HG03139 (cell line): Measurements from ENCODE around the gene TUBA4B.

Experiments used
- ATAC-seq: cut with Tn5 transposase; IDR thresholded peaks from one replicate; pipeline ENCODE4 v1.9.1; 2021; ENCODE audit not compliant: unreplicated experiment

Gene TUBA4B

DNA sequence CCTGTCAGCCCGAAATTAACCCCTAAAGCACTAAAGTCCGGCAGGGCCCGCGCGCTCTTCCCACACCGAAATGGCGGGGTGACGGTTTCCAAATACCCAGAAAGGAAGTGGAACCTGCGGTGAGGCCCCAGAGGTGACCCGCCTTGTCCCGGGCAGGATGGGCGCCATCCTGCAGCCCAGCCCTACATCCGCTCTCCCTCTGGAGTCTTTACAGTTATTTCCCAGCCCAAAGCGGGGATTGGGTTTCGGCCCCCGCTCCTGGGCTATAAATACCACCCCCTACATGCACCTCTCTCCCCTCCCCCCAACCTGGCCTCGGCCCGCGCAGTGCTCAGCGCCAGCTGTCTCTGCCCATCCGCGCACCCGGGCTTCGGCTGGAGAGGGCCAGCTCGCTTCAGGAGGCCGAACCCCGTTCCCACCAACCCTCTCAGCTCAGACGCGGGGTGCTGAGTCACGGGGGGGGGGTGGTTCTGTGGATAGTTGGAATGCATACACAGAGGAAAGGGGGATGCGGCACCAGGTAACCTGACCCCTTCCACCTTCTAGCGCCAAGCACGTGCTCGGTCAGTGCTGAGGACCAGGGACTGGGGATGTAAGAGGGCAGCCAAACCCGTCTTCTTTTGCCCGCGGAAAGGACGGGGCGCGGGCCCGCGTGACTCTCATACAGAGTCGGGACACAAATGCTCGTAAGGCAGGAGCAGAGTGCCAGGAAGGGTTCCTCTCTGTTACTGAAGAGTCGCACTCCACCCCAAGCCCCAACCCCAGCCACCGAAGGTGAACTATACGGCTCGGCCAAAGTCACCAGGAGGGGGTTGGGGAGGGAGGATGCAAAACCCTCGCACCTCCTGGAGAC, at the start of gene TUBA4B:
Gene TUBA4B, plus strand, starts transcription at position 344 of the 853 bp plus-strand sequence. Its CDS starts 165 bp downstream, at position 509.
- ATAC-seq = peak; percentile 5

DNA sequence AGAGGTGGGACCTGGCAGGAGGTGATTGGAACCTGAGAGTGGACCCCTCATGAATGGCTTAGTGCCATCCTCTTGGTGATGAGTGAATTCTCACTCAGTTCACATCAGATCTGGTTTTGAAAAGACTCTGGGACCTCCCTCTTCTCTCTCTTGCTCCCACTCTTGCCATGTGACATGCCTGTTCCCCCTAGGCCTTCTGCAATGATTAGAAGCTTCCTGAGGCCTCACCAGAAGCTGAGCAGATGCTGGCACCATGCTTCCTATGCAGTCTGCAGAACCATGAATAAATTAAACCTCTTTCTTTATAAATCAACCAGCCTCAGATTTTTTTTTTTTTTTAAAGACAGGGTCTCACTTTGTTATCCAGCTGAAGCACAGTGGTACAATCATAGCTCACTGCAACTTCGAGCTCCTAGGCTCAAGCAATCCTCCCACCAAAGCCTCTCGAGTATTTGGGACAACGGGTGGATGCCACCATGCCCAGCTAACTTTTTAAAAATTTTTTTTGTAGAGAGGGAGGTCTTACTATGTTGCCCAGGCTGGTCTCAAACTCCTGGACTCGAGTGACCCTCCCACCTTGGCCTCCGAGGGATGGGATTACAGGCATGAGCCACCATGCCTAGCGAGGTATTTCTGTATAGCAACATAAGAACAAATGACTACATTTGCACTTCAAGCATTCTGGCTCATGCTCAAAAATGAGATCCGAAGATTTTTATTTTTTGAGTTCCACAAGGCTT, 48.4 kb upstream of the TUBA4B start:
- ATAC-seq = no peak

DNA sequence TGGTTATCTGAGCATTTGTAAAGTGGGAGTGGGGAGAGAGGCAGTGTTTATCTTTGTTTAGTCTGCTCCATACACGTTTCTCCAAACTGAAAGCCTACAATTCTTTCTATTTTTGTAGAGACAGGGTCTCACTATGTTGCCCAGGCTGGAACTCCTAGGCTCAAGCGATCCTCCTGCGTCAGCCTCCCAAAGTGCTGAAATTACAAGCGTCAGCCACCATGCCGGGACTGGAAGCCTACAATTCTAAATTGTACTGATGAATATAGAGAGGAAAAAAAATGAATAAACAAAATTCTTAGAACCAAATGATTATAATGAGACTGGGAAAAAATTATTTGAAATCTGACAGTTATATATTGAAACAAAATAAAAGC, 47.9 kb upstream of the TUBA4B start:
- no peak for ATAC-seq

DNA sequence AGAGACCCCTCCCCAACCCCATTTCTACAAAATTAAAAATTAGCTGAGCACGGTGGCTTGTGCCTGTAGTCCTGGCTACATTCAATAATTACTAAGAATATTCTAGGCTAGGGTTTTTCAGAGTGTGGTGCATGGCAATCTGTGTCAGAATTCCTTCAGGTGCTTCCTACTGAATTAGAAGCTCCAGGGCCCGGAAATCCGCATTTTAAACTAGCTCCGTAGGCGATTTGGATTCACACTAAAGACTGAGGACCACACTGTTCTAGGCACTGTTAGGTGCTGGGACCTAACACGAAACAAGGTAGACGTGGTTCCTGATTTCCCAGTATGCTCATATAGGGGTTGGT, 47.1 kb upstream of the TUBA4B start:
- ATAC-seq = no peak

DNA sequence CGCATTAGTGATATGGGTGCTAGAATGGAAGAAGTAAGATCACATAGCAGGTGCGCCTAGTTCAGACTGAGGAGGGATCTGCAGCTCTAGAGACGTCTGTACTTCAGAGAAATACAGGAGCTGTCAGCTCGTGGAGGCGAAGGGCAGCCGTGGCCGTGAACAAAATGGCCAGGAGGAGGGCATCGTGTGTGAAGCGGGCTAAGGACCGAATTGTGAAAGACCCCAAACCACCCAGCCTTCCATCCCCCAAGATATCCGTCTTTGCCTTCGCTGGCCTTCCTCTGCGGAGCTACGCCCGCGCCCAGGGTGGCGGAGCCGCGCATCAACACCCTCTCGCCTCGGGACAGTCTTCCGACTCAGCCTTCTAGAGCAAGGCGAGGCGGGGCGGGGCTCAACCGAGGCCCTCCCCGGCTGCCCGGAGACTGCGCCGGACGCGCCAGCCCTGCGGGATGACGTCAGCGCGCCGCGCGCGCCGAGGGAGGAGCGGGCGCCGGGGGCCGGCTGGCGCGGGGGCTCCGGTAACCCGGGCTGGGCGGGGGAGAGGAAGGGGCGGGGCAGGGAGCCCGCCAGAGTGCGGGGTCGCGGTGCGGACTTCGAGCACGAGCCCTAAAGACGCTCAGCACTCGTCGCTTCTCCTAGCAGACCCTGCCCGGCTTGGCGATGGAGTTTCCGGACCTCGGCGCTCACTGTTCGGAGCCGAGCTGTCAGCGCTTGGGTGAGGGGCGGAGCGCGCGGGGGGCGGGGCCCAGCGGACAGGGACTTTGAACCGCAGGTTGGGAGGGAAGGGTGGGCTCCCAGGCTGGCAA, 46.5 kb upstream of the TUBA4B start, which contains the start of gene ZFAND2B:
Gene ZFAND2B, plus strand, starts transcription at position 455 of the 806 bp plus-strand sequence. Its CDS starts 206 bp downstream, at position 661.
- peak; percentile 98 for ATAC-seq

DNA sequence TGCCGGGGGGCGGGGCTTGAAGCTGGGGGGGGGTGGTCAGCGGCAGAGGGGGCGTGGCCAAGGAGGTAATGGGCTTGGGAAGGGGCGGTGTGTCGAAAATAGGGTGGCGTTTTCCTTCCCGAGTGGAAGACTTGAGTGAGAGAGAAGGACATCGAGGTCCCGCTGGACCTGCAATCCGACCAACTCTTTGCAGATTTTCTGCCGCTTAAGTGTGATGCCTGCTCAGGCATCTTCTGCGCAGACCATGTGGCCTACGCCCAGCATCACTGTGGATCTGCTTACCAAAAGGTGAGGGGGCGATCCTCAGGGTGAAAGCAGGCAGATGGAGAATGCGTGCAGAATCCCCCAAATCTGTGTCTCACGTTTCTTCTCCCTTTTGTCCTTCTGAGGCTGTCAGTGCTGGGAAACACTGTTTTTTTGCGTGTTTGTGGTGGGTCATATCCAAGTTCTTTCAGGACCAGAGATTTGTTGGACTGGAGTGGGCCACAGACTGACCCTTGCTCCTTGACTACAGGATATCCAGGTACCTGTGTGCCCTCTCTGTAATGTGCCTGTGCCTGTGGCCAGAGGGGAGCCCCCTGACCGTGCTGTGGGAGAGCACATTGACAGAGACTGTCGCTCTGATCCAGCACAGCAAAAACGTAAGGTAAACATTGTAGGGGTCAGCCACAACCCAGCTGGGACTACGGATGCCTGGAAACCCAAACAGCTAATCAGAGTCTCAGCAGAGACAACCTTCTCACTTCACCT, 45.7 kb upstream of the TUBA4B start:
- no peak for ATAC-seq

DNA sequence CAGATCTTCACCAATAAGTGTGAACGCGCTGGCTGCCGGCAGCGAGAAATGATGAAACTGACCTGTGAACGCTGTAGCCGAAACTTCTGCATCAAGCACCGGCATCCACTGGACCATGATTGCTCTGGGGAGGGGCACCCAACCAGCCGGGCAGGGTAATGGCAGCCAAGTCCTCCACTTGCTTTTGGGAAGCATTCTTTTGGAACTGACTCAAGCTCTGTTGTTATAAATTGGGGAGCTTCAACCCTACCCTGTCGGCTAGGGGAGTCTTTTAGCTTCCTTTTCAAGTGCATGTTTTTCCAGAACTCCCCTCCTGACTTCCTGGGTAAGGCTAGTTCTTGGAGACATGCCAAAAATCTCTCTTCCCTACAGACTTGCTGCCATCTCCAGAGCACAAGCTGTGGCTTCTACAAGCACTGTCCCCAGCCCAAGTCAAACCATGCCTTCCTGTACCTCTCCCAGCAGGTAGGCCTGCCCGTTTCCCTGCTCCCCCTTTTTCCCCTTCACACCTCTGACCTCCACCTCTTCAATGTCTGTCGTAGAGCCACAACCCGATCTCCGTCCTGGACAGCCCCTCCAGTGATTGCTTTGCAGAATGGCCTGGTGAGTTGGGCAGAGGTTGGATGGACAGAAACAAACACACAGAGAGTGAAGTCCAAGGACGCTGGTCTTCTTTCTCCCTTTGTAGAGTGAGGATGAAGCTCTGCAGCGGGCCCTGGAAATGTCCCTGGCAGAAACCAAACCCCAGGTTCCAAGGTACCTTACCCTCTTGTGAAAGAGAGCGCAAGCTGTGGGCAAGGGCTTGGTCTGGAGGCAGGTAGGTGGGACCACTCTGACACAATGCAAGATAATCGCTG, 44.9 kb upstream of the TUBA4B start:
- ATAC-seq = no peak

DNA sequence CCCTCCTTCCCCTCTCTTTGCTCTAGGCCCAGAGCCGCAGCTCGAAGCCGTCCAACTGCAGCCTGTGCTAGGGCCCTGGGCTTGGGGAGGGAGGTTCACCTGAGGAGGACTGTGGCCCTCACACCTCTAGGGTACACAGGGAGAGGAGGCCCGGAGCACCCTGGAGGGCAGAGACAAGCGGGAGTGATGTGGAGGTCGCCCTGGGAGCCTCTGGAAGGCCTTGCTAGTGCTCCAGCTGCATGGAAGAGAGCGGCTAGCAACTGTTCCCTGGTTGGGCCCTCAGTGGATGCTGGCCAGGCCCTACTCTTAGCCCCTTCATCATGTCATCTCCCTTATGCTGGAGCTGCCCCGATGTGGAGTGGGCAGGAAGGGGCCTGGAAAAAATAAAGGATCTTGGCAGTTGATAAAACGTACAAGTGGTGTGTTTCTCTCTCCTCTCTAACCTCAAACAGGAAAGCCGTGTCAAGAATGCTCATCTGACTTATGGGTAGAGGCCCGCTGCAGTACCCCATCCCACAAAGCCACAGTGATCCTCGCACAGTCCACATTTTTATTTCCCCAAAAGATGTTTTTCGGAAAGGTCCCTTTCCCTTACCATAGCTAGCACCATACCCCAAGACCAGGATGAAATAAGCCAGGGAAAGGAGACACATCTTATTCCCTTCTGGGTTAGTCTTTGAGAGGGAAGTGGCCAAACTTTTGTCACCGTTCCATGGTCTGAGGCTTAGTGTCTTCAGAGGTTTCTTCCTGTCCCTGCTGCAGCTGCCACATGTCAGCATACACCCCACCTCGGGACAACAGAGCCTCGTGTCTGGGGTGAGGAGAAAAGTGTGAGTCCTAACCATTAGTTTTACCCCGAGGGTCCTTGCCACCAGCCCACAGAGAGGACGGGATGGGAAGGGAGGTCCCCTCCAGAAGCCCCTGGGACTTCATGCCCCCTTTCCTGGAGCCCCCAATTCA, 43.5 kb upstream of the TUBA4B start:
- ATAC-seq = no peak

DNA sequence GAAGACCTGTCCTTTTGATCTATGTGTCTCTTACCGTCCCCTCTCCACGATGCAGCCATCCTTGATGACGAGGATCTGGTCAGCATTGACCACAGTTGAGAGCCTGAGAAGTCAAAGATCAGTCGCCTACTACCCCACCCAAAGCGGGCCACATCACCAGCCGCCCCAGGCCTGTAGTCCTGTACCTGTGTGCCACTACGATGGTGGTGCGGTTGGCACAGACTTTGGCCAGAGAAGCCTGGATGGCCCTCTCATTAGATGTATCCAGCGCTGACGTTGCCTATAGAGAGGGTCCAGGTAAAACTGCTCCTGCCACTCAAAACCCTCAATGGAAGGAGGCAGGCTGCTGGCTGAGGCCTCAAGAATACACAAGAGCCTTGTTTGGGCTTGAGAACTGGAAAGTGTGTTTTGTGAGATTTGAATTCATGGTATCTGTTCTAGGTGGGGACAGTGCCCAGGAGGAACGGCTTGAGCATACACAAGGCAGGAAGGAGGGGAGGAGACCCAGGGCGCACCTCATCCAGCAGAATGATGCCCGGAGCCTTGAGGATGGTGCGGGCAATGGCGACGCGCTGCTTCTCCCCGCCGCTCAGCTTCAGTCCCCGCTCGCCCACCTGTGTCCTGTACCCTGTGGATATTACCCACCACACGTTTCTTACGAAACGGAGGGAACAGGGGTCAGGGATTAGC, 42.7 kb upstream of the TUBA4B start:
- no peak for ATAC-seq

DNA sequence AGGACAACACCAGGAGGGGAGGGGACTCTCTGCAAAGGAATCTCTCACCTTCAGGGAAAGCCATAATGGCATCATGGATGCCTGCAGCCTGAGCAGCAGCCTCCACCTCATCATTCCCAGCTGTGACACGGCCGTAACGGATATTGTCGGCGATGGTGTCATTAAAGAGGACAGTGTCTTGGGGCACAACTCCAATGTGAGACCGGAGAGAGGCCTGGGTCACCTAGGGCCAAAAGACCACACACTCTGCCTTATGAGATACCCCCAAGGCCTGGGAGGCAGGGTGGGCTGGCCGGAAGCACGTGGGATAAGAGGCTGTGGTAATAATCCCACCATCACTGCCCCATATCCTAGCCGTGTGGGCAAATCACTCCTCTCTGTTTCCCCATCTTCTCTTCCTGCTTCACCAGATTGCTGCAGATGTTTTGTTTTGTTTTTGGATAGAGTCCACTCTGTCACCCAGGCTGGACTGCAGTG, 42.1 kb upstream of the TUBA4B start:
- ATAC-seq = no peak

DNA sequence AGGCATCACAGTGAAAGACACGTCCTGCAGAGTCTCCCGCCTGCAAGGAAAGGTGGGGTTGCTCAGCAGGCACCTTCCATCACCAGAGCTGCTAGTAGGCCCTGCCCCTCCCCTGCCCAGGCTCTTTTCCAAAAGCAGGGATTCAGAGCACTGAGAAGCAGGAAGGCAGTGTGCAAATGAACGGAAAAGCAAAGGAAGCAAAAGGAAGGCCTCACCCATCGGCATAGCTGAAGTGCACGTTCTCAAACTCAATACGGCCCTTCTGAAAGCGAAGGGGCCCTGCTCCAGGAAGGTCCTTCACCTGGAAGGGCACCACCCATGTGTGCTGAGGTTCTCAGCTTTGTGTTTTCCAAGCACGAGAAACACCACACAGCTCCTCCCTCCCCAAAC, 40.0 kb upstream of the TUBA4B start:
- ATAC-seq = no peak

DNA sequence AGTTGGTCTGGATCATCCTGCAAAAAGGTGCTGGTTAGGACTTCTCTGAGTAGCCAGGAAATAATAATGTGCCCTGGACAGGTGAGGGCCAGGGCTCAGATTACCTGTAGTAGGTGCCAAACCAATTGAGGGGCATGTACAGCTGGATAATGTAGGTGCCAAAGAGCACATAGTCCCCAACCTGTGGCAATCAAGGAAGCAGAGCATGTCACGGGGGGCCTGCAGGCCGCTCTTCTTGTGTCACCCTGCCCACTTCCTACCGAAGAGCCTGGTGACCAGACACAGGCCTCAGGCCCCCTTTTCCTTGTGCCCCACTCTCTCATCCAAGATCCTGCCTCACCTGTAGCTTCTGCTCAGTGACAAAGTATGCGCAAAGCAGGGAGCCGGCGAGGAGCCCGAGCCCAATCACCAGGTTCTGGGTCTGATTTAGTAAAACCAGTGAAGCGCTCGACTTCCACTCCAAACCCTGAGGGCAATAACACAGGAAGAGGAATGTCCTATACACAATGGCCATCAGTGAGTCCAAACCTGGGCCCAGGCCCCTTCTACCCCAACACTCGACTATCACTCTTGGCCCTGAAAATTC, 39.5 kb upstream of the TUBA4B start:
- no peak for ATAC-seq

DNA sequence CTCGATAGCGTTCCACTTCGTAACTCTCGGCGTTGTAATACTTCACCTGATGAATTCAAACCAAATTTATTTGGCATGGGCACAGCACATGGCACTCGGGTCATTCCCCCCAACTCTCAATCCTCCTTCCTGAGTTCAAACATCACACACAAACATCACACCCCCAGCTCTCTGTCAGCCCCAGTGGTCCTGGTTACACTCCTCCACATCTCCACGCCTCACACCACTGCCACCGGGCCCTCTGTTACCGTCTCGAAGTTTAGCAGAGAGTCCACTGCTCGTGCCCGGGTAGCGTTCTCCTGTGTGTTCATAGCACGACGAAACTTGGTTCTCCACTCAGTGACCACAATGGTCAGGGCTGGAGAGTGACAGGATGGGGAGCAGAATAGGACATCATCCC, 38.9 kb upstream of the TUBA4B start:
- no peak for ATAC-seq

DNA sequence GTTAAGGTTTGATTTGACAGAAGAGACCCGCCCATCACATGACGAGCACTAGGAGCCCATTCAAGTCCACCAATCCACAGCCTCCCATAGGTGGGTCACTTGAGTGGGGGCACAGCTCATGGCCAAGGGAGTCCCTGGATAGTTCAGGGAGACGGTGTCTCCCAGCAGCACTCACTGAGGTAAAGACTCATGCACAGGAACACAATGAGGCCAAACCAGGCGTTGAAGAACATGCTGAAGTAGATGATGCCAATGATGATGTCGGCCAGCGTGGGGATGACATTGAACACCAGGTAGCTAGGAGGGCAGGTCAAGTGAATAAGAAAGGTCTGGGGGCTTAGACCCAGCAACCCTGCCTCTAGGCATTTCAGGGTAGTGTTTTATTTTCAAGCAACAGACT, 38.3 kb upstream of the TUBA4B start:
- no peak for ATAC-seq

DNA sequence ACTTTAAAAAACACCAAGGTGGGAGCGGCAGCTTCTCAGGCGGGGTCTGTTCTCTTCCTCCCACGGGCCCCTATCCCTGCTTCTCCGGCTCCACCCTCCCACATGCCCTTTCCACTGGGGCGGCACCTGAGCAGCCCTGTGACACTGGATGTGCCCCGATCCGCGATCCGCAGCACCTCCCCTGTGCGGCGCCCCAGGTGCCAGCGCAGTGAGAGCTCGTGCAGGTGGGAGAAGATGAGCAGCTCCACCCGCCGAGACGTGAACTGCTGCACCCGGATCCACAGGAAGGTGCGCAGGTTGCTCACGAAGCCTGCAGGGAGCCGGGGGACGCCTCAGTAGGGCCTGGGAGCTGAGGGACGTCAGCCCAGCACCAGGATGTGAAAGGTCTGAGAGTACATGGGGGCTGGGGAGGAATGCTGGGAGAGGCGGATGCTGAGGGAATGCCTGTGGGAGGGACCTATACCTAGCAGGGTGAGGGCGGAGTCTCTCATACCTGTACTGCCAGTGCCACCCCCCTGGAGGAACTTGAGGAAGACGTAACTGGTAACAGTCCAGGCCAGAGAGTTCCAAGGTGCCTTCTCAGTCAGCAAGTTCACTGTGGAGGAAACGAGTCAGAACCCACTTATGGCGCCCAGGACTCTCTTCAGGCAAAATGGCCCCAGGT, 37.0 kb upstream of the TUBA4B start:
- no peak for ATAC-seq

DNA sequence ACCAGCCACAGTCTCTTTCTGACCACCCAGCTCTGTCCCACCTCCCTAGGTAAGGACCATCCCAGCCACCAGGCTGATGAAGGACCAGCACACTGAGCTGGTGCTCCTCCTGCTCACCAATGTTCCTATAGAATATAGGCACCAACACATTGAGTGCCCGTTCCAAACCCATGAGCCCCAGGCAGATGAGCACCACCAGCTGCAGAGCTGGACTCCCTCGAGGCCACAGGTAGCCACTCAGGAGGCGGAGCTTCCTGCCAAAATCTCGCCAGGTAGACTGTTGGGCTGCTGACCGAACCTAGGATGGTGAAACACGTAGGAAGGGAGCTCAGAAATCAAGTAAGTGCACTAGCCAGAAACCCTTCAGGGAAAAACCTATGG, 36.5 kb upstream of the TUBA4B start:
- no peak for ATAC-seq

DNA sequence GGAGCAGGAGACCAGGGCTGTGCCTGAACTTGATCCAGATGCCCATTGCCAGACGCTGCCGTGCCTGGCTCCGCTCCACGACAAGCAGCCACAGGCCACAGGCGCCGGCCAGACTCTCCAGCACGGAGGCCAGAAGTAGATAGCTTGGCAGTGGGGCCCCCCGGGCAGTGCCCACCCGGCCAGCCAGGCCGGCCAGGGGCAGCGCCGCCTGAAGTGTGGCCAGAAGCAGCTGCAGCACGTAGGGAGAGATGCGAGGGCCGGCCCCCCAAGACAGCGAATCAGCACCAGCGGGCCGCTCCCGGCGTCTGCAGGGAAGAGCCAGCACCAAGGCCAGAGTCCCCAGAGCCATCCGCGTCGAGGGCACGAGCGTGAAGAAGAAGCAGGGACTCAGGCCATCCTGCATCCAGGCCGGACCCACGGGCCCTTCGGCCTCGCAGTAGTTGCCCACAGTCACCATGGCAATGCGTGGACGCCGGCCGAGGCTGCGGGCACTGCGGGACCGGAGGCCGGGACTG, 34.8 kb upstream of the TUBA4B start:
- ATAC-seq = peak; percentile 16
